Transverse colon (tissue), 4 donors: ENCODE data around the gene LRIG1. TPM values are rescaled to one million over a fixed set of nuclear protein-coding genes. Genes with fewer than 3 reads are reported as not detected.
A peak's percentile ranks its signal among the peaks of the same experiment; 100 is the strongest.

Experiments used
- DNase-seq: peaks from one replicate; pipeline ENCODE4 v3.0.0-alpha.2; 2019
- H3K27ac ChIP-seq, 4 donors: fragments of 200-600 bp; sonication (generic); 2 replicates each; pipeline ENCODE4 v1.5.1; 2016 to 2018; ENCODE audit warnings: inconsistent platforms in 4 of 4
- H3K27me3 ChIP-seq: fragments of 200-600 bp; sonication (generic); 2 replicates; pipeline ENCODE4 v1.5.1; 2017; ENCODE audit warnings: inconsistent platforms
- H3K36me3 ChIP-seq, 4 donors: fragments of 200-600 bp; sonication (generic); 2 replicates each; pipeline ENCODE4 v1.5.1; 2017 to 2019; ENCODE audit warnings: inconsistent platforms in 4 of 4
- H3K4me1 ChIP-seq, 4 donors: fragments of 200-600 bp; sonication (generic); 2 replicates each; pipeline ENCODE4 v1.5.1; 2017 to 2020; ENCODE audit warnings: inconsistent platforms in 4 of 4
- H3K4me3 ChIP-seq, 4 donors: fragments of 200-600 bp; sonication (generic); 1 replicate in 1 of 4; 2 replicates in 3 of 4; pipeline versions ENCODE4 v1.5.1 to v1.6.1; 2017 to 2019; ENCODE audit warnings: inconsistent platforms in 4 of 4
- H3K9me3 ChIP-seq, 2 donors: fragments of 200-600 bp; sonication (generic); 2 replicates each; pipeline ENCODE4 v1.5.1; 2017 to 2019; ENCODE audit warnings: inconsistent platforms in 2 of 2
- EP300 ChIP-seq: sonication (generic); formaldehyde crosslinking; IDR thresholded peaks from one replicate; pipeline ENCODE4 v1.6.1; 2017; ENCODE audit warnings: antibody characterized with exemption, low read depth
- POLR2A ChIP-seq: fragments of 450-650 bp; IDR thresholded peaks from one replicate; pipeline ENCODE4 v1.6.1; 2016; ENCODE audit warnings: antibody characterized with exemption, mild to moderate bottlenecking, moderate library complexity
- POLR2AphosphoS5 ChIP-seq, 3 donors: sonication (generic); formaldehyde crosslinking; IDR thresholded peaks; one replicate each; pipeline ENCODE4 v1.6.1; 2016; ENCODE audit warnings: antibody characterized with exemption in 3 of 3
- WGBS, 2 donors: methylation state at CpG; one replicate each; pipeline ENCODE4 v1.1.5; 2018; ENCODE audit warnings: low coverage in 1 of 2; 5-methylcytosine and 5-hydroxymethylcytosine counted together
- in situ Hi-C, 4 donors: fragments of 200-750 bp; cut with MboI; loops; one replicate each; pipeline versions ENCODE4 v1.15.0 to v1.15.1; 2017; ENCODE audit warnings: low sequenced_read_pairs in 3 of 4, low pct_ligation_motif_present in 1 of 4, low pct_unique_long_range_greater_than_20kb in 1 of 4
- intact Hi-C: fragments of 100-400 bp; cut with DNase I; formaldehyde crosslinking; loops from one replicate; pipeline ENCODE4 v1.15.1; 2023; ENCODE audit warnings: low total_unique reads
- total RNA-seq, 4 donors: library from RNA; depleted of rRNA; stranded (reverse); fragments of >200 nt; gene quantifications; one replicate each; pipeline ENCODE4 v1.1.0, GENCODE V29; 2016
- TF ChIP-seq, protein P1 (sequence below), 5 experiments: fragments of 200-600 bp in 3 of 5; fragments of 450-650 bp in 2 of 5; sonication (generic) in 3 of 5; IDR thresholded peaks; 1 replicate in 2 of 5; 2 replicates in 3 of 5; pipeline ENCODE4 v1.5.1; 2016 to 2017; ENCODE audit warnings: antibody characterized with exemption in 5 of 5, inconsistent platforms in 3 of 5, mild to moderate bottlenecking in 2 of 5, moderate library complexity in 1 of 5

Gene LRIG1
- total RNA-seq, 4 donors from 2014 or later = 67.2 to 87.6 (median 79.3) TPM

DNA sequence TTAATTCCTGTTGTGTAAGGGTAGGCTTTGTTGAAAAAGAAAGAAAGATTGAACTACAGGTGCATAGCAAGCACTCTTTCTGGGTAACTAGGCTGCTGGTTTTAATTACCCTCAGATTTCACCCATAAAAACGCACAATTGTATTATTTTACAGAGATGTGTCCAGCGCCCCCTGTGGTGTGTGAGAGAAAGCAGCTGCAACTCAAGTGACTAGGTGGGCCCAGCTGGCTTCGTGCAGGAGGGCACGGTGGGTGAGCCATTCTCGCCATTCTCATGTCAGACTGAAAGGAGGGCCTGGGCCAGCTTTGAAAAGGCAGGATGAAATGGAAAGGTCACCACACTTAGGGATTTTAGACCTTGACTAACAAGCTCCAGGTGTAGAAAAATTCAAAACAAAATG is 122.6 kb downstream of the LRIG1 start:
- DNase-seq = no peak
- in situ Hi-C loops = no loop called here
- H3K27me3 ChIP-seq = no peaks in the 10 kb centered on the region
- peak overlapping the region in 3 of 4 donors; percentile 1 to 8 (median 6) for H3K27ac ChIP-seq
- 52 to 59% methylated on average over 5 of the region's 5 CpGs for WGBS, 2 donors
- no peaks in the 10 kb centered on the region for H3K9me3 ChIP-seq
- TF ChIP-seq POLR2AphosphoS5 (IDR thresholded peaks at IDR 0.05) (no peak), EP300 (no peak)
- TF ChIP-seq, protein P1, sequence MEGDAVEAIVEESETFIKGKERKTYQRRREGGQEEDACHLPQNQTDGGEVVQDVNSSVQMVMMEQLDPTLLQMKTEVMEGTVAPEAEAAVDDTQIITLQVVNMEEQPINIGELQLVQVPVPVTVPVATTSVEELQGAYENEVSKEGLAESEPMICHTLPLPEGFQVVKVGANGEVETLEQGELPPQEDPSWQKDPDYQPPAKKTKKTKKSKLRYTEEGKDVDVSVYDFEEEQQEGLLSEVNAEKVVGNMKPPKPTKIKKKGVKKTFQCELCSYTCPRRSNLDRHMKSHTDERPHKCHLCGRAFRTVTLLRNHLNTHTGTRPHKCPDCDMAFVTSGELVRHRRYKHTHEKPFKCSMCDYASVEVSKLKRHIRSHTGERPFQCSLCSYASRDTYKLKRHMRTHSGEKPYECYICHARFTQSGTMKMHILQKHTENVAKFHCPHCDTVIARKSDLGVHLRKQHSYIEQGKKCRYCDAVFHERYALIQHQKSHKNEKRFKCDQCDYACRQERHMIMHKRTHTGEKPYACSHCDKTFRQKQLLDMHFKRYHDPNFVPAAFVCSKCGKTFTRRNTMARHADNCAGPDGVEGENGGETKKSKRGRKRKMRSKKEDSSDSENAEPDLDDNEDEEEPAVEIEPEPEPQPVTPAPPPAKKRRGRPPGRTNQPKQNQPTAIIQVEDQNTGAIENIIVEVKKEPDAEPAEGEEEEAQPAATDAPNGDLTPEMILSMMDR (IDR thresholded peaks at IDR 0.05) = peak; percentile 41 to 53 (median 48)
- no peak overlapping the region for H3K4me3 ChIP-seq
- peaks cover 8 to 24% (median 16%) of the 10 kb centered on the region in 4 donors for H3K4me1 ChIP-seq
- peaks cover 0 to 58% (median 27%) of the 10 kb centered on the region in 4 donors for H3K36me3 ChIP-seq
- intact Hi-C loops = loop anchor here (10.0 kb wide), 1 partner anchor 93 kb away; no protein-coding TSS in a partner anchor

DNA sequence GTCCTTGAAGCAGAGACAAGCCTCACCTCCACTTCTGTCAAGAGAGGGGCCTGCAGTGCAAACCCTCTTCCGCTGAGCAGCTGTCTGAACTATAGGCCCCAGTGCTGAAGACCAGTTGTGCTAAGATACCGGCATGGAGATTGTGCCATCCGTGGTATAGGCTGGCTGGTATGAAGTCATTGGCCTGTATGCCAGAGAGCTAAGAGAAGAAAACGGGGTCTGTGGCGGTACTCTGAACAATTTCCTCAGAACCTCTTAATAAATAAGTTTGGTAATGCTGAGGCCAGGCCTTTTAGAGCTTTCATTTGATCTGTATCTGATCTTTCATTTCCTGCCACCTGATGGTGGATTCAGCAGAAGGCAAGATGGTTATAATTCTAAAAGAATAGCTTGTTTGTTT is 123.0 kb downstream of the LRIG1 start:
- in situ Hi-C loops = no loop called here
- Histone ChIP-seq H3K27ac (peak overlapping the region; percentile 1 to 26 (median 7)), H3K4me1 (peaks cover 8 to 24% (median 16%) of the 10 kb centered on the region in 4 donors), H3K36me3 (peaks cover 0 to 54% (median 23%) of the 10 kb centered on the region in 4 donors), H3K27me3 (no peaks in the 10 kb centered on the region), H3K9me3 (no peaks in the 10 kb centered on the region), H3K4me3 (no peak overlapping the region)
- DNase-seq = no peak
- TF ChIP-seq, protein P1 (IDR thresholded peaks at IDR 0.05) = no peak
- TF ChIP-seq POLR2A (no peak), POLR2AphosphoS5 (IDR thresholded peaks at IDR 0.05) (no peak), EP300 (no peak)
- intact Hi-C loops = loop anchor here (10.0 kb wide), 1 partner anchor 93 kb away; no protein-coding TSS in a partner anchor
- WGBS, 2 donors = 94 to 100% methylated on average over 2 to 5 of the region's 5 CpGs

DNA sequence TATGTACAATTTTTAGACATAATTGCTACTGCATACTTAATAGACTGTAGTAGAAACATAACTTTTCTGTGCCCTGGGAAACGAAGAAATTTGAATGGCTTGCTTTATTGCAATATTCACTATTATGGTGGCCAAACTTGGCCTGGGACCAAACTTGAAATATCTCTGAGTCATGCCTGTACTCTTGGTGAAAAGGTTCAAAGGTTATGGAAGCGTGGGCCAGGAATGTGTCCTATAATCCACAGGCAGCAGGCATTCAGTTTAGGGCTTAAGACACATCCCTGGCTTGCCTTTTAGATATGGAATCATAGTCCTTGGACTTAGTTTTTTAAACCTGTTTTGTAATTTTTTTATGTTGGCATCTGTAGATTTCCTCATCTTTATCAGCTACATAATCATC is 124.3 kb downstream of the LRIG1 start:
- Histone ChIP-seq H3K4me3 (no peak overlapping the region), H3K9me3 (no peaks in the 10 kb centered on the region), H3K4me1 (peaks cover 5 to 24% (median 16%) of the 10 kb centered on the region in 4 donors), H3K27ac (peak overlapping the region; percentile 18 to 61 (median 36)), H3K36me3 (peaks cover 0 to 41% (median 16%) of the 10 kb centered on the region in 4 donors), H3K27me3 (no peaks in the 10 kb centered on the region)
- 29 to 44% methylated on average over 2 of the region's 2 CpGs for WGBS, 2 donors
- in situ Hi-C loops (no loop called here), intact Hi-C loops (loop anchor here (10.0 kb wide), 1 partner anchor 92 kb away; no protein-coding TSS in a partner anchor)
- TF ChIP-seq, protein P1 (IDR thresholded peaks at IDR 0.05) = no peak
- peak in 2 of 3 donors; percentile 71 to 74 for TF ChIP-seq POLR2AphosphoS5 (IDR thresholded peaks at IDR 0.05)
- peak; percentile 75 for DNase-seq

DNA sequence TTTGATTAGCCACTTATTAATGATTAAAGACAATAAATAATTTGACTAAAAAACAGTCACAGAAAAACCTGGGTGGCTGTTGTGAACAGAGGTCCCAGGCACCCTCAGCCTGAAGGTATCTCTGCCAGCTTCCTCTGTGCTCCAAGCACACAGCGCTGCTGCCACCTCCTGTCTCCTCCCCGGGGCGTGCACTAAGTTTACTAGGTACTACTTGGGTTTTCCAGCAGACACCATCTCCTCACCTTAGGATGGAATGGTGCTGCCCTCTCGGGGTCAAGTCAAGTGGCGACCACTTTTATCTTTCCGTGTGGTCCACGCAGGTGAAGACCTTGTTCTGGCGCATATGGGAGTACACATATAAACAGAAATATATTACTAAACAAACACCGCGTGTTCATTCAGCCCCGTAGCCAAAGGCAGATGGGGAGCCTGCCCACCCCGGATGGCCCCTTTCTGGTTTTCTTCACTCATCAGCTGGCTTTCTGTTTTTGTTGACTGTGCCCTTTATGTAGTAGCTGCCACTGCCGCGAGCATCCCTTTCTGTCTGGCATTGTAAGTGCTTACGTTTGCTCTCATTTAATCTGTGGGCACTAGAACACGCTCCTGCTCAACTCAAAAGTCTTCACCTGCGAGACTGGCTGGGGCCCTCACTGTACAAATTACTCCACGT is 128.0 kb downstream of the LRIG1 start:
- peaks cover 5 to 18% (median 16%) of the 10 kb centered on the region in 4 donors for H3K4me1 ChIP-seq
- in situ Hi-C loops (no loop called here), intact Hi-C loops (loop anchor here (10.0 kb wide), 1 partner anchor 88 kb away; no protein-coding TSS in a partner anchor)

More for the DNA sequence above, 128.0 kb downstream of the LRIG1 start:
- Histone ChIP-seq H3K27ac (no peak overlapping the region), H3K9me3 (no peaks in the 10 kb centered on the region), H3K27me3 (no peaks in the 10 kb centered on the region), H3K36me3 (peaks cover 0 to 8% (median 0%) of the 10 kb centered on the region in 4 donors), H3K4me3 (no peak overlapping the region)
- DNase-seq = peak; percentile 50
- 53% methylated on average over 18 of the region's 18 CpGs; no CpG with 5 or more reads in 1 of the 2 donors for WGBS, 2 donors
- TF ChIP-seq, protein P1 (IDR thresholded peaks at IDR 0.05) = peak; percentile 15 to 38 (median 26)
- no peak for TF ChIP-seq EP300
